ENCODE data around the gene SEL1L3.

The SEL1L3 gene

GRCh38 chr4:25704516-25704915 lies 158.3 kb downstream of the SEL1L3 start:
- Histone ChIP-seq H3K36me3 (ENCODE audit: insufficient read depth, low read length) (no peaks in the 10 kb centered on the region), H3K9ac (ENCODE audit: low read depth, low read length) (no peak overlapping the region), H3K4me2 (ENCODE audit: insufficient read depth, low read length) (no peak overlapping the region), H3K79me2 (ENCODE audit: insufficient read depth, low read length) (no peaks in the 10 kb centered on the region), H3K27ac (ENCODE audit: low read length) (no peak overlapping the region), H3K4me3 (ENCODE audit: low read depth in 1 of 2, low read length in 2 of 2) (no peak overlapping the region), H2AFZ (ENCODE audit: low read depth, low read length) (no peak overlapping the region), H4K20me1 (ENCODE audit: insufficient read depth, low read length) (no peaks in the 10 kb centered on the region), H3K4me1 (ENCODE audit: insufficient read depth, low read length) (no peaks in the 10 kb centered on the region), H3K27me3 (ENCODE audit: insufficient read depth, low read length, poor library complexity) (no peaks in the 10 kb centered on the region), H3K9me3 (ENCODE audit: insufficient read depth, low read length, severe bottlenecking) (no peaks in the 10 kb centered on the region)
- TF ChIP-seq CTCF (IDR thresholded peaks at IDR 0.05; ENCODE audit: borderline replicate concordance, extremely low read depth, low read length, poor library complexity, severe bottlenecking): no peak
- TF ChIP-seq EZH2 (IDR thresholded peaks at IDR 0.05; ENCODE audit: borderline replicate concordance, low read depth, low read length, severe bottlenecking): no peak
- no peak for ATAC-seq (ENCODE audit: insufficient read depth, low read depth)
- no peak for DNase-seq

- no peak overlapping the region for H3K9ac ChIP-seq (ENCODE audit: low read depth, low read length)
- H3K4me1 ChIP-seq (ENCODE audit: insufficient read depth, low read length): no peaks in the 10 kb centered on the region
- ATAC-seq (ENCODE audit: insufficient read depth, low read depth) (no peak), DNase-seq (no peak)
- no peaks in the 10 kb centered on the region for H3K36me3 ChIP-seq (ENCODE audit: insufficient read depth, low read length)
- H2AFZ ChIP-seq (ENCODE audit: low read depth, low read length): no peak overlapping the region
- no peak overlapping the region for H3K27ac ChIP-seq (ENCODE audit: low read length)
- no peak overlapping the region for H3K4me3 ChIP-seq (ENCODE audit: low read depth in 1 of 2, low read length in 2 of 2)
- H3K27me3 ChIP-seq (ENCODE audit: insufficient read depth, low read length, poor library complexity): no peaks in the 10 kb centered on the region
- no peaks in the 10 kb centered on the region for H3K79me2 ChIP-seq (ENCODE audit: insufficient read depth, low read length)
- no peak overlapping the region for H3K4me2 ChIP-seq (ENCODE audit: insufficient read depth, low read length)
- no peaks in the 10 kb centered on the region for H3K9me3 ChIP-seq (ENCODE audit: insufficient read depth, low read length, severe bottlenecking)
- TF ChIP-seq CTCF (IDR thresholded peaks at IDR 0.05; ENCODE audit: borderline replicate concordance, extremely low read depth, low read length, poor library complexity, severe bottlenecking): no peak
- no peak for TF ChIP-seq EZH2 (IDR thresholded peaks at IDR 0.05; ENCODE audit: borderline replicate concordance, low read depth, low read length, severe bottlenecking)
- no peaks in the 10 kb centered on the region for H4K20me1 ChIP-seq (ENCODE audit: insufficient read depth, low read length)
Measured at GRCh38 chr4:25703731-25704388, 158.9 kb downstream of the SEL1L3 start.

- Histone ChIP-seq H3K4me2 (ENCODE audit: insufficient read depth, low read length) (no peak overlapping the region), H3K4me1 (ENCODE audit: insufficient read depth, low read length) (no peaks in the 10 kb centered on the region), H4K20me1 (ENCODE audit: insufficient read depth, low read length) (no peaks in the 10 kb centered on the region), H2AFZ (ENCODE audit: low read depth, low read length) (no peak overlapping the region), H3K36me3 (ENCODE audit: insufficient read depth, low read length) (no peaks in the 10 kb centered on the region), H3K9ac (ENCODE audit: low read depth, low read length) (no peak overlapping the region), H3K27me3 (ENCODE audit: insufficient read depth, low read length, poor library complexity) (no peaks in the 10 kb centered on the region), H3K9me3 (ENCODE audit: insufficient read depth, low read length, severe bottlenecking) (no peaks in the 10 kb centered on the region), H3K27ac (ENCODE audit: low read length) (no peak overlapping the region), H3K79me2 (ENCODE audit: insufficient read depth, low read length) (no peaks in the 10 kb centered on the region), H3K4me3 (ENCODE audit: low read depth in 1 of 2, low read length in 2 of 2) (no peak overlapping the region)
- no peak for DNase-seq
- TF ChIP-seq EZH2 (IDR thresholded peaks at IDR 0.05; ENCODE audit: borderline replicate concordance, low read depth, low read length, severe bottlenecking) (no peak), CTCF (IDR thresholded peaks at IDR 0.05; ENCODE audit: borderline replicate concordance, extremely low read depth, low read length, poor library complexity, severe bottlenecking) (no peak)
- peak; percentile 22; the same call in 1 of the 3 replicates for ATAC-seq (ENCODE audit: insufficient read depth, low read depth)
Measured at GRCh38 chr4:25702848-25703247, 159.9 kb downstream of the SEL1L3 start.
